B cell (primary cell): ENCODE measurements around the gene ABCD1. TPM values are rescaled to one million over a fixed set of nuclear protein-coding genes. Genes with fewer than 3 reads are reported as not detected.

Experiments used
- ATAC-seq: fragments of 200-7000 bp; cut with Tn5 transposase; one replicate; pipeline ENCODE4 v1.10.0; 2021; ENCODE audit warnings: low read depth, mild to moderate bottlenecking, moderate number of reproducible peaks, moderate library complexity
- CTCF ChIA-PET: fragments of 350-600 bp; sonication (Branson Sonifier 250); formaldehyde crosslinking; loops from one replicate; lab custom pipeline; 2021; ENCODE audit warnings: antibody characterized with exemption, inconsistent platforms; lab: Charles Lee
- POLR2A ChIA-PET: fragments of 350-600 bp; sonication (Branson Sonifier 250); formaldehyde crosslinking; loops from one replicate; lab custom pipeline; 2021; ENCODE audit warnings: antibody characterized with exemption; lab: Charles Lee
- DNase-seq: peaks from one replicate; pipeline ENCODE4 v3.0.0; 2013
- H2AFZ ChIP-seq: 2 replicates; pipeline ENCODE4 v1.6.1; 2012; ENCODE audit warnings: mild to moderate bottlenecking, low read depth, low read length; ENCODE audit not compliant: insufficient read depth, poor library complexity, severe bottlenecking
- H3K27ac ChIP-seq, 2 donors: 1 replicate in 1 of 2; 2 replicates in 1 of 2; pipeline ENCODE4 v1.5.1; 2012 to 2013; ENCODE audit warnings: low read length in 2 of 2, mild to moderate bottlenecking in 2 of 2, moderate library complexity in 1 of 2
- H3K27me3 ChIP-seq, 4 experiments: fragments of 200-600 bp in 1 of 4; sonication (generic) in 1 of 4; replicated peaks in 1 of 4; 1 replicate in 2 of 4; 2 replicates in 2 of 4; pipeline versions ENCODE4 v1.6.1 to v1.7.0; 2013 to 2016; ENCODE audit warnings: low read length in 3 of 4, mild to moderate bottlenecking in 2 of 4, mixed read lengths in 1 of 4, moderate library complexity in 1 of 4; ENCODE audit not compliant: insufficient read depth in 4 of 4, control insufficient read depth in 3 of 4; ENCODE audit errors: control extremely low read depth in 1 of 4
- H3K36me3 ChIP-seq, 2 experiments: replicated peaks in 1 of 2; 1 replicate in 1 of 2; 2 replicates in 1 of 2; pipeline versions ENCODE4 v1.6.1 to v1.7.1; 2013; ENCODE audit warnings: low read length in 1 of 2; ENCODE audit not compliant: insufficient read depth in 2 of 2, control insufficient read depth in 1 of 2; ENCODE audit errors: control extremely low read depth in 1 of 2, extremely low read depth in 1 of 2
- H3K4me1 ChIP-seq, 2 donors: fragments of 200-600 bp in 1 of 2; sonication (generic) in 1 of 2; 1 replicate in 1 of 2; 2 replicates in 1 of 2; pipeline versions ENCODE4 v1.5.1 to v1.6.1; 2013 to 2017; ENCODE audit warnings: low read length in 2 of 2; ENCODE audit not compliant: control insufficient read depth in 2 of 2, insufficient read depth in 2 of 2
- H3K4me2 ChIP-seq: replicated peaks from 2 replicates; pipeline ENCODE3; 2012; ENCODE audit warnings: mild to moderate bottlenecking, low read depth, low read length; ENCODE audit not compliant: poor library complexity, severe bottlenecking
- H3K4me3 ChIP-seq, 5 experiments: fragments of 200-600 bp in 1 of 5; sonication (generic) in 1 of 5; 1 replicate in 3 of 5; 2 replicates in 2 of 5; pipeline versions ENCODE4 v1.5.1 to v1.7.0; 2011 to 2016; ENCODE audit warnings: low read length in 4 of 5, mild to moderate bottlenecking in 4 of 5, low read depth in 2 of 5, control low read depth in 1 of 5, moderate library complexity in 1 of 5; ENCODE audit not compliant: insufficient read depth in 1 of 5; ENCODE audit errors: control extremely low read depth in 1 of 5, extremely low read depth in 1 of 5
- H3K79me2 ChIP-seq: fragments of 200-600 bp; sonication (generic); one replicate; pipeline ENCODE4 v1.6.0; 2016; ENCODE audit warnings: low read length; ENCODE audit not compliant: control insufficient read depth, insufficient read depth
- H3K9ac ChIP-seq: fragments of 200-600 bp; sonication (generic); 2 replicates; pipeline ENCODE4 v1.6.1; 2017; ENCODE audit warnings: mild to moderate bottlenecking, low read length, moderate library complexity
- H3K9me3 ChIP-seq, 3 donors: one replicate each; pipeline versions ENCODE4 v1.6.1 to v1.7.1; 2013; ENCODE audit warnings: low read length in 2 of 3; ENCODE audit not compliant: control insufficient read depth in 2 of 3, insufficient read depth in 1 of 3; ENCODE audit errors: control extremely low read depth in 1 of 3
- H4K20me1 ChIP-seq: 2 replicates; pipeline ENCODE4 v1.6.0; 2012; ENCODE audit warnings: mild to moderate bottlenecking, low read length; ENCODE audit not compliant: insufficient read depth, control insufficient read depth, poor library complexity, severe bottlenecking
- H3K27ac Mint-ChIP-seq: one replicate; pipeline ENCODE4 v1.8.0; 2021; ENCODE audit warnings: mixed read lengths
- H3K27me3 Mint-ChIP-seq: one replicate; pipeline ENCODE4 v1.8.0; 2021; ENCODE audit warnings: mixed read lengths
- H3K4me1 Mint-ChIP-seq: one replicate; pipeline ENCODE4 v1.8.0; 2021; ENCODE audit warnings: mixed read lengths
- H3K4me3 Mint-ChIP-seq: one replicate; pipeline ENCODE4 v1.8.0; 2021; ENCODE audit warnings: mixed read lengths
- H3K9me3 Mint-ChIP-seq: one replicate; pipeline ENCODE4 v1.8.0; 2022; ENCODE audit warnings: mixed read lengths; ENCODE audit not compliant: insufficient read depth
- EZH2 ChIP-seq: IDR thresholded peaks from 2 replicates; pipeline ENCODE4 v1.6.1; 2012; ENCODE audit warnings: borderline replicate concordance, low read depth, mild to moderate bottlenecking, moderate library complexity, low read length; ENCODE audit not compliant: insufficient read depth, poor library complexity, severe bottlenecking
- WGBS: methylation state at CpG from one replicate; pipeline ENCODE4 v1.1.5; 2013; ENCODE audit warnings: missing lambda C conversion rate; ENCODE audit not compliant: insufficient coverage; 5-methylcytosine and 5-hydroxymethylcytosine counted together
- intact Hi-C: fragments of 100-400 bp; cut with micrococcal nuclease; formaldehyde crosslinking; loops from one replicate; pipeline ENCODE4 v1.10.0; 2022
- polyA plus RNA-seq: library from polyadenylated mRNA; depleted of rRNA; stranded (reverse); fragments of >200 nt; gene quantifications from 2 replicates; pipeline ENCODE4 v1.2.3, GENCODE V29; 2012
- total RNA-seq, 2 donors: library from RNA; stranded (reverse); fragments of 120-200 nt in 1 of 2; gene quantifications; 1 replicate in 1 of 2; 2 replicates in 1 of 2; pipeline versions ENCODE4 v1.2.3 to v1.2.4, GENCODE V29; 2013 to 2022
- TF ChIP-seq, protein P1 (sequence below): fragments of 200-600 bp; IDR thresholded peaks from one replicate; pipeline ENCODE4 v1.8.0; 2022; ENCODE audit warnings: antibody characterized with exemption, mild to moderate bottlenecking

ABCD1 gene
- total and polyA plus RNA-seq, 2 donors (not counting 1 experiment from before 2014, with no cell fraction given): 9.7 to 12.2 TPM

DNA sequence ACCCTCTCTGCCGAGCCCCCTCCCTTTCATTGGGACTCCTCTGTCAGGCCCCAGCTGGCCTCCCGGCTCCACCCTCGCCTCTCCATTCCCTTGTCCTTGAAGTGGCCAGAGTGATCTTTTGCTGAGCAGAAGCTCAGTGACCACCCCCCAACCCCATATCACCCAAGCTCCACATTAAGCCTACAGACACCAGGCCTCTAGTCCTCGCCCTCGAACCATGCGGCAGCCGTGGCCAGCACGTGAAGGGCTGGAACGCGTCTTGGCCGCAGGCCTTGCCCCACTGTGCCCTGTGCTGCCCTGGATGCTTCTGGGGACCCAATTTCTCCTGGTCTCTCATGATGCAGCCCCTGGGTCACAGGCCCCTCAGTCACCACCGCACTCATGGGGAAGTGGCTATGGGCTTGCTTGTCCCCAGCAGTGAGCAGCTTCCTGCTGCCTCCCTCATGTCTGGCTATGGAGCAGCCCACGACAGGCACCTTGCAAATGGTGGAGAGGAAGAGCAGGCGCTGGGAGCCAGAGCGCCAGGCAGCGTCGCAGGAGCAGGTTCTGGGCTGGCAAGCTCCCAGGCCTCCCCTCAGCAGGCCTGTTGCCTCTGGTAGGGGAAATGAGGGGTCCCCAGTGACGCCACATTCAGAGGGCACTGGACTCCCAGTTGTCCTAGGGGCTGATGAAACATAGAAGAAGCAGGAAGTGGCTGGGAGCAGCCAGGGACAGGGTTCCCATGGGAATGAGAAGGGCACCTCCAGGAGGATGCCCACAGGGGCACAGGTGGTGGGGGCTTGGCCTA lies 55.4 kb downstream of the ABCD1 start:
- no peaks in the 10 kb centered on the region for H3K36me3 ChIP-seq
- peaks cover 0 to 2% (median 0%) of the 10 kb centered on the region in 4 experiments for H3K27me3 ChIP-seq
- no peak for TF ChIP-seq EZH2
- TF ChIP-seq, protein P1, sequence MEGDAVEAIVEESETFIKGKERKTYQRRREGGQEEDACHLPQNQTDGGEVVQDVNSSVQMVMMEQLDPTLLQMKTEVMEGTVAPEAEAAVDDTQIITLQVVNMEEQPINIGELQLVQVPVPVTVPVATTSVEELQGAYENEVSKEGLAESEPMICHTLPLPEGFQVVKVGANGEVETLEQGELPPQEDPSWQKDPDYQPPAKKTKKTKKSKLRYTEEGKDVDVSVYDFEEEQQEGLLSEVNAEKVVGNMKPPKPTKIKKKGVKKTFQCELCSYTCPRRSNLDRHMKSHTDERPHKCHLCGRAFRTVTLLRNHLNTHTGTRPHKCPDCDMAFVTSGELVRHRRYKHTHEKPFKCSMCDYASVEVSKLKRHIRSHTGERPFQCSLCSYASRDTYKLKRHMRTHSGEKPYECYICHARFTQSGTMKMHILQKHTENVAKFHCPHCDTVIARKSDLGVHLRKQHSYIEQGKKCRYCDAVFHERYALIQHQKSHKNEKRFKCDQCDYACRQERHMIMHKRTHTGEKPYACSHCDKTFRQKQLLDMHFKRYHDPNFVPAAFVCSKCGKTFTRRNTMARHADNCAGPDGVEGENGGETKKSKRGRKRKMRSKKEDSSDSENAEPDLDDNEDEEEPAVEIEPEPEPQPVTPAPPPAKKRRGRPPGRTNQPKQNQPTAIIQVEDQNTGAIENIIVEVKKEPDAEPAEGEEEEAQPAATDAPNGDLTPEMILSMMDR: no peak
- H3K4me1 Mint-ChIP-seq: peaks cover 4% of the 10 kb centered on the region
- no peaks in the 10 kb centered on the region for H3K9me3 ChIP-seq
- no peaks in the 10 kb centered on the region for H3K79me2 ChIP-seq
- no peak overlapping the region for H3K27ac Mint-ChIP-seq
- no peak overlapping the region for H3K4me2 ChIP-seq
- H3K27ac ChIP-seq: no peak overlapping the region
- no peak for DNase-seq
- POLR2A ChIA-PET: no interaction called here
- no peak overlapping the region for H3K4me3 ChIP-seq
- no peak overlapping the region for H3K4me3 Mint-ChIP-seq
- ATAC-seq: no peak
- H2AFZ ChIP-seq: no peak overlapping the region
- H3K9me3 Mint-ChIP-seq: no peaks in the 10 kb centered on the region
- 67% methylated on average over 5 of the region's 18 CpGs for WGBS
- peaks cover 7% of the 10 kb centered on the region for H3K27me3 Mint-ChIP-seq
- H3K4me1 ChIP-seq: no peaks in the 10 kb centered on the region
- intact Hi-C loops: no loop called here
- H3K9ac ChIP-seq: no peak overlapping the region
- CTCF ChIA-PET: no interaction called here
- H4K20me1 ChIP-seq: no peaks in the 10 kb centered on the region

DNA sequence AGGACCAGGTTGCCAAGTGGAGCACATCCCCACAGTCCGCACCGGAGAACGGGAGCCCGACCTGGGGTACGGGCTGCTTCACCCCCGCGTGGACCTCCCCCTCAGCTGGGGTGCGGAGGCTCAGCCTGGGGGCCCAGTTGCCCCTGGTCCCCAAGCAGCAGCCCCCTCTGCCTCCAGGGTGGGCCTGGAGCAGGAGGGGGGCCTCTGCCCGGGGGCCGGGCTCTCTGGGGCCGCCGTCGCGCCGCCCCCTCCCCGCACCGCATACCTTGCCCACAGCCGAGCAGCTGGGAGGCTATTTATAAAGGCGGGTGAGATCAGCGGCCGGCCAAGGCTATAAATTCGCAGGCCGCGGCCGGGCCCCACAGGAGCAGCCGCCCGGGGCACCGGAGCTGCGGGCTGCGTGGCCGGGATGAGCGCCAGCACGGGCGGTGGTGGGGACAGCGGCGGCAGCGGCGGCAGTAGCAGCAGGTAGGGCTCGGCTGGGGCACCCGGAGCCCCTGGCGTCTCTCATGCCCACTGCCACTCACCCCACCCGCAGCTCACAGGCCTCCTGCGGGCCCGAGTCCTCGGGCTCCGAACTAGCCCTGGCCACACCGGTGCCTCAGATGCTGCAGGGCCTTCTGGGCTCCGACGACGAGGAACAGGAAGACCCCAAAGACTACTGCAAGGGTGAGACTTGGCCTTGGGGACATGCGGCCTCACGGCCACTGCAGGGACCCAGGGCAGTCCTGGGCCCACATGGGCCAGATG lies 56.2 kb downstream of the ABCD1 start, which contains the start of gene SRPK3:
Gene SRPK3 (plus strand): TSS at position 364 of the 750 bp plus-strand sequence. CDS start 46 bp downstream, at position 410.
- WGBS: 30% methylated on average over 23 of the region's 52 CpGs
- Mint-ChIP-seq H3K4me3 (no peak within 1 kb of the TSS), H3K4me1 (peaks cover 4% of the 10 kb centered on the region), H3K9me3 (no peaks in the 10 kb centered on the region), H3K27ac (no peak within 1 kb of the TSS), H3K27me3 (peaks cover 7% of the 10 kb centered on the region)
- ChIA-PET CTCF (no interaction called here), POLR2A (no interaction called here)
- no peaks in the 10 kb centered on the region for H3K79me2 ChIP-seq
- no peak within 1 kb of the TSS for H3K9ac ChIP-seq
- TF ChIP-seq, protein P1: no peak
- no peak for TF ChIP-seq EZH2
- ATAC-seq (no peak), DNase-seq (no peak)
- peaks cover 0 to 5% of the 10 kb centered on the region in 2 experiments for H3K36me3 ChIP-seq
- no peak within 1 kb of the TSS for H2AFZ ChIP-seq
- no peak within 1 kb of the TSS for H3K4me2 ChIP-seq
- intact Hi-C loops: no loop called here
- H3K27me3 ChIP-seq: peaks cover 0 to 2% (median 0%) of the 10 kb centered on the region in 4 experiments
- no peaks in the 10 kb centered on the region for H3K4me1 ChIP-seq
- no peak within 1 kb of the TSS for H3K4me3 ChIP-seq
- H3K27ac ChIP-seq: no peak within 1 kb of the TSS
- no peaks in the 10 kb centered on the region for H3K9me3 ChIP-seq
- H4K20me1 ChIP-seq: no peaks in the 10 kb centered on the region
